H9 (cell line): Measurements from ENCODE around the gene ERP44. TPM values are rescaled to one million over a fixed set of nuclear protein-coding genes. Genes with fewer than 3 reads are reported as not detected.

Source experiments
- DNase-seq: peaks from one replicate; pipeline ENCODE4 v3.0.0-alpha.2; 2017
- H2AFZ ChIP-seq: one replicate; pipeline ENCODE4 v1.6.1; 2013; ENCODE audit warnings: mild to moderate bottlenecking, low read length, control low read depth, moderate library complexity
- H2AK5ac ChIP-seq: 2 replicates; pipeline ENCODE4 v1.6.1; 2013; ENCODE audit warnings: low read length, control low read depth, mixed read lengths; ENCODE audit not compliant: insufficient read length
- H2BK120ac ChIP-seq: one replicate; pipeline ENCODE4 v1.6.1; 2013; ENCODE audit warnings: low read depth, mild to moderate bottlenecking, low read length, control low read depth, inconsistent platforms; ENCODE audit not compliant: poor library complexity, severe bottlenecking
- H2BK12ac ChIP-seq: 2 replicates; pipeline ENCODE4 v1.6.1; 2013; ENCODE audit warnings: low read length, control low read depth, mixed read lengths, low read depth; ENCODE audit not compliant: insufficient read length
- H2BK15ac ChIP-seq: 2 replicates; pipeline ENCODE4 v1.6.1; 2013; ENCODE audit warnings: low read depth, low read length, control low read depth
- H2BK20ac ChIP-seq: one replicate; pipeline ENCODE4 v1.6.1; 2013; ENCODE audit warnings: low read depth, mild to moderate bottlenecking, low read length, control low read depth, inconsistent platforms; ENCODE audit not compliant: poor library complexity, severe bottlenecking
- H2BK5ac ChIP-seq: 2 replicates; pipeline ENCODE4 v1.6.1; 2013; ENCODE audit warnings: low read length, control low read depth, mixed read lengths; ENCODE audit not compliant: insufficient read length
- H3K14ac ChIP-seq: 2 replicates; pipeline ENCODE4 v1.6.1; 2013; ENCODE audit warnings: low read length, control low read depth; ENCODE audit not compliant: insufficient read depth
- H3K18ac ChIP-seq: 2 replicates; pipeline ENCODE4 v1.6.1; 2013; ENCODE audit warnings: low read depth, mild to moderate bottlenecking, mixed read lengths, low read length, control low read depth; ENCODE audit not compliant: insufficient read length
- H3K23ac ChIP-seq: 2 replicates; pipeline ENCODE4 v1.6.1; 2013; ENCODE audit warnings: low read length, control low read depth, mixed read lengths, low read depth; ENCODE audit not compliant: insufficient read length
- H3K23me2 ChIP-seq: 2 replicates; pipeline ENCODE4 v1.6.1; 2013; ENCODE audit warnings: low read depth, mild to moderate bottlenecking, mixed read lengths, low read length, control low read depth; ENCODE audit not compliant: insufficient read length, poor library complexity, severe bottlenecking
- H3K27ac ChIP-seq: 2 replicates; pipeline ENCODE4 v1.5.1; 2013; ENCODE audit warnings: low read length, control low read depth, mixed read lengths, low read depth; ENCODE audit not compliant: insufficient read length
- H3K27me3 ChIP-seq: 2 replicates; pipeline ENCODE4 v1.6.1; 2013; ENCODE audit warnings: low read length, control low read depth, inconsistent platforms; ENCODE audit not compliant: insufficient read depth
- H3K4ac ChIP-seq: 2 replicates; pipeline ENCODE4 v1.6.1; 2013; ENCODE audit warnings: low read depth, mild to moderate bottlenecking, control low read depth, inconsistent platforms, low read length, moderate library complexity
- H3K4me1 ChIP-seq: 2 replicates; pipeline ENCODE4 v1.6.1; 2013; ENCODE audit warnings: low read length, control low read depth, inconsistent platforms; ENCODE audit not compliant: insufficient read depth
- H3K4me2 ChIP-seq: 2 replicates; pipeline ENCODE4 v1.6.1; 2013; ENCODE audit warnings: low read length, control low read depth, mixed read lengths; ENCODE audit not compliant: insufficient read length, insufficient read depth
- H3K56ac ChIP-seq: 2 replicates; pipeline ENCODE4 v1.6.1; 2013; ENCODE audit warnings: low read depth, mild to moderate bottlenecking, mixed read lengths, low read length, control low read depth; ENCODE audit not compliant: insufficient read length
- H3K79me1 ChIP-seq: 2 replicates; pipeline ENCODE4 v1.6.1; 2013; ENCODE audit warnings: low read depth, mild to moderate bottlenecking, moderate library complexity, low read length, control low read depth, inconsistent platforms; ENCODE audit not compliant: insufficient read depth, poor library complexity, severe bottlenecking
- H3K79me2 ChIP-seq: 2 replicates; pipeline ENCODE4 v1.6.1; 2013; ENCODE audit warnings: low read length, control low read depth, inconsistent platforms; ENCODE audit not compliant: insufficient read depth
- H3K9ac ChIP-seq: 2 replicates; pipeline ENCODE4 v1.6.1; 2013; ENCODE audit warnings: low read length, control low read depth, mixed read lengths; ENCODE audit not compliant: insufficient read length; ENCODE audit errors: extremely low read depth
- H3K9me3 ChIP-seq: one replicate; pipeline ENCODE4 v1.6.1; 2013; ENCODE audit warnings: low read depth, low read length, inconsistent platforms; ENCODE audit not compliant: control insufficient read depth
- H3T11ph ChIP-seq: one replicate; pipeline ENCODE4 v1.6.1; 2013; ENCODE audit warnings: mild to moderate bottlenecking, low read length, control low read depth, inconsistent platforms
- H4K20me1 ChIP-seq: one replicate; pipeline ENCODE4 v1.6.1; 2013; ENCODE audit not compliant: control insufficient read depth, insufficient read length, insufficient read depth
- H4K5ac ChIP-seq: 2 replicates; pipeline ENCODE4 v1.6.1; 2013; ENCODE audit warnings: low read depth, mild to moderate bottlenecking, mixed read lengths, low read length, control low read depth; ENCODE audit not compliant: insufficient read length
- H4K8ac ChIP-seq: replicated peaks from 2 replicates; pipeline ENCODE4 v1.6.1; 2013; ENCODE audit warnings: low read length, control low read depth, mixed read lengths, low read depth; ENCODE audit not compliant: insufficient read length
- H4K91ac ChIP-seq: 2 replicates; pipeline ENCODE4 v1.6.1; 2013; ENCODE audit warnings: low read depth, mild to moderate bottlenecking, moderate library complexity, mixed read lengths, low read length, control low read depth; ENCODE audit not compliant: insufficient read length
- H3K27ac Mint-ChIP-seq, 3 experiments: 2 replicates in 2 of 3; 3 replicates in 1 of 3; pipeline ENCODE4 v1.8.0; 2020 to 2021; ENCODE audit warnings: mixed read lengths in 3 of 3, mild to moderate bottlenecking in 1 of 3, moderate library complexity in 1 of 3
- H3K27me3 Mint-ChIP-seq: 2 replicates; pipeline ENCODE4 v1.8.0; 2021; ENCODE audit warnings: low read depth, mild to moderate bottlenecking, moderate library complexity, mixed read lengths
- H3K36me3 Mint-ChIP-seq, 3 experiments: 2 replicates in 2 of 3; 3 replicates in 1 of 3; pipeline ENCODE4 v1.8.0; 2020 to 2021; ENCODE audit warnings: low read depth in 3 of 3, mixed read lengths in 3 of 3; ENCODE audit not compliant: insufficient read depth in 1 of 3
- H3K4me1 Mint-ChIP-seq, 2 experiments: 2 replicates each; pipeline ENCODE4 v1.8.0; 2020; ENCODE audit warnings: mixed read lengths in 2 of 2
- H3K4me3 Mint-ChIP-seq, 2 experiments: 2 replicates in 1 of 2; 3 replicates in 1 of 2; pipeline ENCODE4 v1.8.0; 2020 to 2021; ENCODE audit warnings: mild to moderate bottlenecking in 2 of 2, mixed read lengths in 2 of 2, moderate library complexity in 1 of 2
- H3K9me3 Mint-ChIP-seq, 2 experiments: 2 replicates in 1 of 2; 3 replicates in 1 of 2; pipeline ENCODE4 v1.8.0; 2020; ENCODE audit warnings: mild to moderate bottlenecking in 2 of 2, mixed read lengths in 2 of 2, moderate library complexity in 1 of 2
- CTCF ChIP-seq: fragments of 200-600 bp; sonication (generic); conservative IDR thresholded peaks from 3 replicates; pipeline ENCODE4 v1.8.0; 2021; ENCODE audit warnings: antibody characterized with exemption, mild to moderate bottlenecking
- WGBS: extraction: QIAGEN DNeasy Blood & Tissue Kit; methylation state at CpG from one replicate; pipeline ENCODE4 v1.1.7; 2013; ENCODE audit warnings: missing lambda C conversion rate, low lambda C conversion rate, mixed read lengths; ENCODE audit not compliant: insufficient read length; ENCODE audit errors: extremely low coverage; 5-methylcytosine and 5-hydroxymethylcytosine counted together
- total RNA-seq: library from RNA; stranded (reverse); gene quantifications from 2 replicates; pipeline ENCODE4 v1.2.1, GENCODE V29; 2021

Gene ERP44
- total RNA-seq, 1 experiment from 2014 or later = 15.4 TPM

- Mint-ChIP-seq H3K4me1 (peaks cover 0 to 3% of the 10 kb centered on the region in 2 experiments; a peak in 2 of 4 replicates), H3K27me3 (no peaks in the 10 kb centered on the region), H3K4me3 (no peak overlapping the region), H3K9me3 (no peaks in the 10 kb centered on the region), H3K36me3 (peaks cover 0 to 5% (median 4%) of the 10 kb centered on the region in 3 experiments; a peak in 2 of 7 replicates), H3K27ac (no peak overlapping the region)
- Histone ChIP-seq H3K23me2 (no peaks in the 10 kb centered on the region), H3K56ac (no peak overlapping the region), H3K23ac (no peak overlapping the region), H3K9ac (no peak overlapping the region), H2BK120ac (no peak overlapping the region), H2AK5ac (no peak overlapping the region), H4K8ac (no peak overlapping the region), H3K14ac (no peak overlapping the region), H3K18ac (no peak overlapping the region), H4K91ac (no peak overlapping the region), H4K5ac (no peak overlapping the region), H3K4me1 (no peaks in the 10 kb centered on the region), H4K20me1 (no peaks in the 10 kb centered on the region), H3K4ac (no peak overlapping the region), H2AFZ (no peak overlapping the region), H3K79me2 (no peaks in the 10 kb centered on the region), H3K4me2 (no peak overlapping the region), H3K79me1 (no peaks in the 10 kb centered on the region), H3K27me3 (no peaks in the 10 kb centered on the region; the same call in 1 of the 2 replicates), H2BK20ac (no peak overlapping the region), H2BK12ac (no peak overlapping the region), H3T11ph (no peak overlapping the region), H3K9me3 (no peaks in the 10 kb centered on the region), H2BK15ac (no peak overlapping the region), H2BK5ac (no peak overlapping the region), H3K27ac (no peak overlapping the region)
- no peak for TF ChIP-seq CTCF
- WGBS = no CpG with 5 or more reads among the region's 2 CpGs
- DNase-seq = no peak
These were observed 27.6 kb upstream of the ERP44 start for GRCh38 chr9:100126423-100126822.
